Measurements from ENCODE around the gene PDZD2. TPM values are rescaled to one million over a fixed set of nuclear protein-coding genes. Genes with fewer than 3 reads are reported as not detected.
A peak's percentile ranks its signal among the peaks of the same experiment; 100 is the strongest.

Gene PDZD2
- total RNA-seq, 4 donors from 2014 or later = 6.2 to 21.4 (median 11.8) TPM

DNA sequence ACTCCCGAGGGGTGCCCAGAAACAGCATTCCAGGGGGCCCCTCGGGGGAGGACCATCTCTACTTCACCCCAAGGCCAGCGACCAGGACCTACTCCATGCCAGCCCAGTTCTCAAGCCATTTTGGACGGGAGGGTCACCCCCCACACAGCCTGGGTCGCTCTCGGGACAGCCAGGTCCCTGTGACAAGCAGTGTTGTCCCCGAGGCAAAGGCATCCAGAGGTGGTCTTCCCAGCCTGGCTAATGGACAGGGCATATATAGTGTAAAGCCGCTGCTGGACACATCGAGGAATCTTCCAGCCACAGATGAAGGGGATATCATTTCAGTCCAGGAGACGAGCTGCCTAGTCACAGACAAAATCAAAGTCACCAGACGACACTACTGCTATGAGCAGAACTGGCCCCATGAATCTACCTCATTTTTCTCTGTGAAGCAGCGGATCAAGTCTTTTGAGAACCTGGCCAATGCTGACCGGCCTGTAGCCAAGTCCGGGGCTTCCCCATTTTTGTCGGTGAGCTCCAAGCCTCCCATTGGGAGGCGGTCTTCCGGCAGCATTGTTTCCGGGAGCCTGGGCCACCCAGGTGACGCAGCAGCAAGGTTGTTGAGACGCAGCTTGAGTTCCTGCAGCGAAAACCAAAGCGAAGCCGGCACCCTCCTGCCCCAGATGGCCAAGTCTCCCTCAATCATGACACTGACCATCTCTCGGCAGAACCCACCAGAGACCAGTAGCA, 451.3 kb downstream of the PDZD2 start:
- DNase-seq = no peak
- no peak overlapping the region for H3K4me3 ChIP-seq
- H3K9me3 ChIP-seq = no peaks in the 10 kb centered on the region
- H3K4me1 ChIP-seq = no peaks in the 10 kb centered on the region
- no peaks in the 10 kb centered on the region for H3K27me3 ChIP-seq
- H3K36me3 ChIP-seq = peaks cover 0 to 2% of the 10 kb centered on the region in 2 donors
- intact Hi-C loops (cut with DNase I; ENCODE audit: low total_unique reads) = loop anchor here (5.0 kb wide), 1 partner anchor 508 kb away; no protein-coding TSS in a partner anchor
- TF ChIP-seq, protein P1, sequence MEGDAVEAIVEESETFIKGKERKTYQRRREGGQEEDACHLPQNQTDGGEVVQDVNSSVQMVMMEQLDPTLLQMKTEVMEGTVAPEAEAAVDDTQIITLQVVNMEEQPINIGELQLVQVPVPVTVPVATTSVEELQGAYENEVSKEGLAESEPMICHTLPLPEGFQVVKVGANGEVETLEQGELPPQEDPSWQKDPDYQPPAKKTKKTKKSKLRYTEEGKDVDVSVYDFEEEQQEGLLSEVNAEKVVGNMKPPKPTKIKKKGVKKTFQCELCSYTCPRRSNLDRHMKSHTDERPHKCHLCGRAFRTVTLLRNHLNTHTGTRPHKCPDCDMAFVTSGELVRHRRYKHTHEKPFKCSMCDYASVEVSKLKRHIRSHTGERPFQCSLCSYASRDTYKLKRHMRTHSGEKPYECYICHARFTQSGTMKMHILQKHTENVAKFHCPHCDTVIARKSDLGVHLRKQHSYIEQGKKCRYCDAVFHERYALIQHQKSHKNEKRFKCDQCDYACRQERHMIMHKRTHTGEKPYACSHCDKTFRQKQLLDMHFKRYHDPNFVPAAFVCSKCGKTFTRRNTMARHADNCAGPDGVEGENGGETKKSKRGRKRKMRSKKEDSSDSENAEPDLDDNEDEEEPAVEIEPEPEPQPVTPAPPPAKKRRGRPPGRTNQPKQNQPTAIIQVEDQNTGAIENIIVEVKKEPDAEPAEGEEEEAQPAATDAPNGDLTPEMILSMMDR (IDR thresholded peaks at IDR 0.05) = no peak
- no peak for TF ChIP-seq POLR2A (IDR thresholded peaks at IDR 0.05)
- H3K27ac ChIP-seq = no peak overlapping the region

DNA sequence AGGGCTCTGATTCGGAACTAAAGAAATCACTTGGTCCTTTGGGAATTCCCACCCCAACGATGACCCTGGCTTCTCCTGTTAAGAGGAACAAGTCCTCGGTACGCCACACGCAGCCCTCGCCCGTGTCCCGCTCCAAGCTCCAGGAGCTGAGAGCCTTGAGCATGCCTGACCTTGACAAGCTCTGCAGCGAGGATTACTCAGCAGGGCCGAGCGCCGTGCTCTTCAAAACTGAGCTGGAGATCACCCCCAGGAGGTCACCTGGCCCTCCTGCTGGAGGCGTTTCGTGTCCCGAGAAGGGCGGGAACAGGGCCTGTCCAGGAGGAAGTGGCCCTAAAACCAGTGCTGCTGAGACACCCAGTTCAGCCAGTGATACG, 451.8 kb downstream of the PDZD2 start:
- Histone ChIP-seq H3K4me1 (no peaks in the 10 kb centered on the region), H3K36me3 (peaks cover 0 to 2% of the 10 kb centered on the region in 2 donors), H3K27ac (no peak overlapping the region), H3K9me3 (no peaks in the 10 kb centered on the region), H3K27me3 (no peaks in the 10 kb centered on the region), H3K4me3 (no peak overlapping the region)
- intact Hi-C loops (cut with DNase I; ENCODE audit: low total_unique reads) = loop anchor here (5.0 kb wide), 1 partner anchor 508 kb away; no protein-coding TSS in a partner anchor
- no peak for DNase-seq
- no peak for TF ChIP-seq POLR2A (IDR thresholded peaks at IDR 0.05)
- TF ChIP-seq, protein P1 (IDR thresholded peaks at IDR 0.05) = no peak

DNA sequence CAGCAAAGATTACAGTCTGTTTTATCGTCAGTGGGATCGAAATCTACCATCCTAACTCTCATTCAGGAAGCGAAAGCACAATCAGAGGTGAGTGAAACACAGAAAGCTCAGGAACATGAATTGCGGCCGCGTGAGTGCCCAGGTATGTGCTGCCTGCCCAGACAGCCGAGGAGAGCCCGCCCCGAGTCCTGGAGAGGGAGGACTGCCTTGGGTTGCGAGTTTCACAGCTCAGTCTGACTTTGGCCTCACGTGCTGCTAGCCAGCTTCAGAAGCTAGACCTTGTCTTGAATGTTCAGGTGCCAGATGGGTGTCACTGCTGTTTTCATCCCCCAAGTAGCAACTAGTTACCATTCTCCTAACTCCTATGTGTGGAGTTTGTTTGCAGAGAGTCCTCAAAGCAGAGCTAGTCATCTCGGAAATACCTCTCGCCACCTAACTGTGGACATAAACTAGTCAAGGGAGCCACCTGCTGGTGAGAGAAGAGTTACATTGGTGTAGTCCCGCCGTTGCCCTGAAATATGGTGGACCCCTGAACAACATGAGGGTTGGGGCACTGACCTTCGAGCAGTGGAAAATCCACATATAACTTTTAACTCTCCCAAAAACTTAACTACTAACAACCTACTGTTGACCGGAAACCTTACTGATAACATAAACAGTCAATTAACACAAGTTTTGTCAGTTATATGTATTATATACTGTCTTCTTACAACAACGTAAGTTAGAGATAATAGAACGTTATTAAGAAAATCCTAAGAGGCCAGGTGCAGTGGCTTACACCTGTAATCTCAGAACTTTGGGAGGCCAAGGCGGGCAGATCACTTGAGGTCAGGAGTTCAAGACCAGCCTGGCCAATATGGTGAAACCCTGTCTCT, 454.2 kb downstream of the PDZD2 start:
- peak; percentile 59 to 74 for DNase-seq
- H3K9me3 ChIP-seq = no peaks in the 10 kb centered on the region
- intact Hi-C loops (cut with DNase I; ENCODE audit: low total_unique reads) = loop anchor here (5.0 kb wide), 1 partner anchor 511 kb away; no protein-coding TSS in a partner anchor
- H3K36me3 ChIP-seq = peaks cover 0 to 2% of the 10 kb centered on the region in 2 donors
- no peak overlapping the region for H3K27ac ChIP-seq
- TF ChIP-seq, protein P1 (IDR thresholded peaks at IDR 0.05) = peak; percentile 60 to 82 (median 72)
- no peak for TF ChIP-seq POLR2A (IDR thresholded peaks at IDR 0.05)
- H3K4me3 ChIP-seq = no peak overlapping the region
- H3K4me1 ChIP-seq = no peaks in the 10 kb centered on the region
- H3K27me3 ChIP-seq = no peaks in the 10 kb centered on the region

DNA sequence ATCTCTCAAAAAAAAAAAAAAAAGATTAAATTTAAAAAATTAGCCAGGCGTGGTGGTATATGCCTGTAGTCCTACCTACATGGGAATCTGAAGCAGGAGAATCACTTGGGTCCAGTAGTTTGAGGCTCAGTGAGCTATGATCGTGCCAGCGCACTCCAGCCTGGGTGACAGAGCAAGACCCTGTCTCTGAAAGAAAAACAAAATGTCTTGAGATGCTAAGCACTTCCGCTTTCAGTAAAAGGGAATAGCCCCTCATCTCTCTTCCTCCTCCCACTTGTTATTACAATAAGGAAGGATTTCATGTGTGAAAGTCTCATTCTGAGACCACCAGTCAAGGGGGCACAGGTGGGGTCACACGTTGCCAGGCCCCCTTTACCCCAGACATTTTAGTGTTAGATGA, 455.8 kb downstream of the PDZD2 start:
- intact Hi-C loops (cut with DNase I; ENCODE audit: low total_unique reads) = loop anchor here (5.0 kb wide), 1 partner anchor 512 kb away; no protein-coding TSS in a partner anchor
- H3K27ac ChIP-seq = peak overlapping the region in 1 of 2 donors; percentile 40
- no peaks in the 10 kb centered on the region for H3K27me3 ChIP-seq
- TF ChIP-seq POLR2A (IDR thresholded peaks at IDR 0.05) = no peak
- TF ChIP-seq, protein P1 (IDR thresholded peaks at IDR 0.05) = no peak
- H3K9me3 ChIP-seq = no peaks in the 10 kb centered on the region
- no peak for DNase-seq
- no peaks in the 10 kb centered on the region for H3K4me1 ChIP-seq
- H3K4me3 ChIP-seq = no peak overlapping the region
- peaks cover 0 to 2% of the 10 kb centered on the region in 2 donors for H3K36me3 ChIP-seq
